Keratinocyte (primary cell): ENCODE data around the gene PRKN. TPM values are rescaled to one million over a fixed set of nuclear protein-coding genes. Genes with fewer than 3 reads are reported as not detected.

ENCODE experiments used
- DNase-seq: peaks from one replicate; pipeline ENCODE4 v3.0.0-alpha.2; 2011; ENCODE audit warnings: low read depth, missing footprints, low spot score
- FAIRE-seq: peaks from 2 replicates; lab custom pipeline; 2011; peaks lifted over from hg19 to GRCh38; lab: Jason Lieb, UNC
- H2AFZ ChIP-seq: 2 replicates; pipeline ENCODE4 v1.6.0; 2012; ENCODE audit warnings: low read length, control low read depth, inconsistent platforms; ENCODE audit not compliant: control insufficient read depth
- H3K27ac ChIP-seq: 2 replicates; pipeline ENCODE4 v1.5.1; 2011; ENCODE audit warnings: low read length; ENCODE audit not compliant: control insufficient read depth, insufficient read depth
- H3K27me3 ChIP-seq: 3 replicates; pipeline ENCODE4 v1.6.0; 2011; ENCODE audit warnings: low read length; ENCODE audit not compliant: control insufficient read depth, insufficient read depth; ENCODE audit errors: extremely low read depth
- H3K36me3 ChIP-seq, 2 experiments: 2 replicates in 1 of 2; 3 replicates in 1 of 2; pipeline ENCODE4 v1.5.1; 2011; ENCODE audit warnings: low read length in 2 of 2, mild to moderate bottlenecking in 1 of 2; ENCODE audit not compliant: control insufficient read depth in 2 of 2, insufficient read depth in 2 of 2; ENCODE audit errors: extremely low read depth in 1 of 2
- H3K4me1 ChIP-seq: 3 replicates; pipeline ENCODE4 v1.5.1; 2011; ENCODE audit warnings: low read length; ENCODE audit not compliant: control insufficient read depth, insufficient read depth; ENCODE audit errors: extremely low read depth
- H3K4me2 ChIP-seq: 3 replicates; pipeline ENCODE4 v1.6.0; 2011; ENCODE audit warnings: low read depth, low read length; ENCODE audit not compliant: control insufficient read depth, insufficient read depth; ENCODE audit errors: extremely low read depth
- H3K4me3 ChIP-seq, 3 experiments: fragments of 200-600 bp in 1 of 3; sonication (generic) in 1 of 3; 2 replicates in 2 of 3; 3 replicates in 1 of 3; pipeline ENCODE4 v1.5.1; 2011 to 2016; ENCODE audit warnings: low read length in 3 of 3, mild to moderate bottlenecking in 3 of 3, control low read depth in 2 of 3, inconsistent platforms in 1 of 3, low read depth in 1 of 3, mixed read lengths in 1 of 3, mixed run types in 1 of 3, moderate library complexity in 1 of 3; ENCODE audit not compliant: control insufficient read depth in 2 of 3, insufficient read depth in 2 of 3; ENCODE audit errors: extremely low read depth in 1 of 3
- H3K79me2 ChIP-seq: 2 replicates; pipeline ENCODE4 v1.6.0; 2012; ENCODE audit warnings: low read length; ENCODE audit not compliant: control insufficient read depth, insufficient read depth
- H3K9ac ChIP-seq: 3 replicates; pipeline ENCODE4 v1.6.0; 2011; ENCODE audit warnings: low read length; ENCODE audit not compliant: control insufficient read depth, insufficient read depth; ENCODE audit errors: extremely low read depth
- H3K9me1 ChIP-seq: 3 replicates; pipeline ENCODE4 v1.6.0; 2011; ENCODE audit warnings: low read length; ENCODE audit not compliant: control insufficient read depth, insufficient read depth; ENCODE audit errors: extremely low read depth
- H3K9me3 ChIP-seq: 2 replicates; pipeline ENCODE4 v1.5.1; 2012; ENCODE audit warnings: low read depth, low read length; ENCODE audit not compliant: control insufficient read depth
- H4K20me1 ChIP-seq: 3 replicates; pipeline ENCODE4 v1.6.0; 2011; ENCODE audit warnings: low read length; ENCODE audit not compliant: control insufficient read depth, insufficient read depth; ENCODE audit errors: extremely low read depth
- CTCF ChIP-seq, 3 experiments: IDR thresholded peaks in 1 of 3; conservative IDR thresholded peaks in 1 of 3; optimal IDR thresholded peaks in 1 of 3; 2 replicates in 2 of 3; 3 replicates in 1 of 3; pipeline versions ENCODE3 to v1.5.1; 2011; ENCODE audit warnings: low read length in 3 of 3, mild to moderate bottlenecking in 3 of 3, moderate library complexity in 2 of 3, control low read depth in 1 of 3, inconsistent platforms in 1 of 3; ENCODE audit not compliant: insufficient read depth in 2 of 3; ENCODE audit errors: extremely low read depth in 1 of 3
- EZH2 ChIP-seq: IDR thresholded peaks from one replicate; pipeline ENCODE4 v1.6.1; 2012; ENCODE audit warnings: inconsistent platforms, mild to moderate bottlenecking, low read length, moderate library complexity
- dilution Hi-C: fragments of 300-500 bp; cut with MboI; formaldehyde crosslinking; loops from one replicate; pipeline ENCODE4 v1.7.0; 2020; ENCODE audit warnings: low sequenced_read_pairs; ENCODE audit not compliant: extremely low pct_ligation_motif_present
- polyA plus RNA-seq, 5 experiments: library from polyadenylated mRNA; depleted of rRNA in 3 of 5; stranded (reverse) in 3 of 5; stranded (forward) in 1 of 5; unstranded in 1 of 5; fragments of >200 nt; gene quantifications; 1 replicate in 1 of 5; 2 replicates in 3 of 5; 3 replicates in 1 of 5; pipeline versions ENCODE4 v1.2.1 to v1.2.3, GENCODE V29; 2011 to 2012; ENCODE audit warnings: missing spikeins in 2 of 5, low read depth in 1 of 5, low replicate concordance in 1 of 5

PRKN gene
- polyA plus RNA-seq, 1 donor (not counting 4 experiments of a cell fraction or from before 2014, with no cell fraction given), result 0.67 TPM

GRCh38 chr6:161796681-161797080, 930.9 kb downstream of the PRKN start:
- H3K4me1 ChIP-seq, result no peaks in the 10 kb centered on the region
- no peak overlapping the region for H3K4me2 ChIP-seq
- no peaks in the 10 kb centered on the region for H3K9me3 ChIP-seq
- TF ChIP-seq EZH2 (no peak), CTCF (optimal IDR thresholded peaks at IDR 0.05 in 1 of 3, IDR thresholded peaks at IDR 0.05 in 1 of 3, conservative IDR thresholded peaks at IDR 0.05 in 1 of 3; ENCODE audit: extremely low read depth in 1 of 3, insufficient read depth in 2 of 3, low read length in 3 of 3) (no peak)
- no peaks in the 10 kb centered on the region for H4K20me1 ChIP-seq
- H3K4me3 ChIP-seq, result no peak overlapping the region
- H3K79me2 ChIP-seq, result no peaks in the 10 kb centered on the region
- H3K27ac ChIP-seq, result no peak overlapping the region
- FAIRE-seq (no peak), DNase-seq (no peak)
- no peaks in the 10 kb centered on the region for H3K27me3 ChIP-seq
- dilution Hi-C loops, result no loop called here
- H3K9me1 ChIP-seq, result no peaks in the 10 kb centered on the region
- no peak overlapping the region for H3K9ac ChIP-seq
- no peak overlapping the region for H2AFZ ChIP-seq
- no peaks in the 10 kb centered on the region for H3K36me3 ChIP-seq

DNA sequence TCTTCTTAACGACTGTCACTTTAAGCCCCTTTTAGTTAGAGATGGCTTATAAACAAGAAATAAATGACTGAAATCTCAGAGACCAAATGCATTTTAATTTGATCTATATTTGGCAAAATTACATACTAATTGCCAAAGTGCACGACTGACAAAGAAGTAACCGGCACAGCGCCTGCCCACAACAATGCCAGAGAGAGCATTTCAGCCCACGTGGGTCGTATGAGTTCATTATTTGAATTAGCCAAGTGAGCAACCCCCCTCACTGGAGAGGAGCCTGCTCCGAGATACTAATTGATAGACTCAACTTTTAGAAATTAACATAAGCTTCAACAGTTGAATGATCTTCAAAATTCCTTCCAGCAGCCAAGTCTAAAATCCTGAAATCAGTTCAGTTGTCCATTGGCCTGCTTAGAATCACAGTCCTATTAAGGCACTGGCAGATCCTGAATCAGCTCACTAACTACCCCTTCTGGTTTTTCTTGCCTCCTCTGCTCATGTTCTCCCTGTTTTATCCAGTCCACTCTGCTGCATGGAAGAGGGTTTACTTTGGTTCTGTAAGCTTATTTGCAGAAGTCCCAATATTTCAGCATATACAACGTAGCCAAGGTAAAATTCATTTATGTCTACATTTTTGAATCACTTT, 934.6 kb downstream of the PRKN start:
- Histone ChIP-seq H3K36me3 (no peaks in the 10 kb centered on the region), H3K4me1 (peaks cover 7% of the 10 kb centered on the region), H3K79me2 (no peaks in the 10 kb centered on the region), H3K27ac (no peak overlapping the region), H3K4me2 (no peak overlapping the region), H3K9me3 (no peaks in the 10 kb centered on the region), H3K4me3 (no peak overlapping the region), H3K27me3 (no peaks in the 10 kb centered on the region), H4K20me1 (no peaks in the 10 kb centered on the region), H2AFZ (no peak overlapping the region), H3K9me1 (no peaks in the 10 kb centered on the region), H3K9ac (no peak overlapping the region)
- TF ChIP-seq CTCF (optimal IDR thresholded peaks at IDR 0.05 in 1 of 3, IDR thresholded peaks at IDR 0.05 in 1 of 3, conservative IDR thresholded peaks at IDR 0.05 in 1 of 3; ENCODE audit: extremely low read depth in 1 of 3, insufficient read depth in 2 of 3, low read length in 3 of 3) (no peak), EZH2 (no peak)
- DNase-seq (no peak), FAIRE-seq (no peak)
- dilution Hi-C loops, result no loop called here
